Endometrium (tissue), 2 donors: ENCODE measurements around the gene TMEM186.
"Not testable (repeated sequence)": the region's sequence is repeated elsewhere in the genome, so short reads cannot be mapped to it uniquely, and the experiment has no call there.

Experiments used
- FAIRE-seq: peaks from 2 replicates; lab custom pipeline; 2012; peaks lifted over from hg19 to GRCh38; lab: Jason Lieb, UNC
- donor health status: control.
- donor health status: control.

The TMEM186 gene

GRCh38 chr16:8812162-8812843 is 14.9 kb upstream of the TMEM186 start:
- FAIRE-seq, result no peak

GRCh38 chr16:8808613-8809353 is 11.3 kb upstream of the TMEM186 start:
- FAIRE-seq, result no peak

GRCh38 chr16:8808009-8808408 is 10.6 kb upstream of the TMEM186 start:
- no peak for FAIRE-seq

GRCh38 chr16:8807189-8807588 is 9.8 kb upstream of the TMEM186 start:
- no peak for FAIRE-seq

- FAIRE-seq, result no peak
These were observed 9.0 kb upstream of the TMEM186 start for GRCh38 chr16:8806272-8806983.

GRCh38 chr16:8804313-8804712 is 6.9 kb upstream of the TMEM186 start:
- FAIRE-seq, result no peak

- not testable (repeated sequence) for FAIRE-seq
These were observed 6.3 kb upstream of the TMEM186 start for GRCh38 chr16:8803733-8804132.

- no peak for FAIRE-seq
These were observed 4.3 kb upstream of the TMEM186 start for GRCh38 chr16:8801701-8802100.

GRCh38 chr16:8798535-8799157 is 1.2 kb upstream of the TMEM186 start:
- no peak for FAIRE-seq

- FAIRE-seq, result no peak
These were observed 712 bp upstream of the TMEM186 start for GRCh38 chr16:8798174-8798527.

GRCh38 chr16:8796469-8797363 is 723 bp downstream of the TMEM186 start:
- no peak for FAIRE-seq

GRCh38 chr16:8795818-8796217 is 1.6 kb downstream of the TMEM186 start:
- no peak for FAIRE-seq

GRCh38 chr16:8795091-8795490 is 2.3 kb downstream of the TMEM186 start:
- no peak for FAIRE-seq

- no peak for FAIRE-seq
These were observed 8.8 kb downstream of the TMEM186 start for GRCh38 chr16:8788578-8789172.

GRCh38 chr16:8786316-8786715 is 11.1 kb downstream of the TMEM186 start:
- FAIRE-seq, result not testable (repeated sequence)

GRCh38 chr16:8785408-8785807 is 12.0 kb downstream of the TMEM186 start:
- FAIRE-seq, result no peak

- FAIRE-seq, result no peak
These were observed 14.8 kb downstream of the TMEM186 start for GRCh38 chr16:8782673-8783072.

- no peak for FAIRE-seq
These were observed 15.6 kb downstream of the TMEM186 start for GRCh38 chr16:8781797-8782196.

- no peak for FAIRE-seq
These were observed 20.2 kb downstream of the TMEM186 start for GRCh38 chr16:8777217-8777616.

- no peak for FAIRE-seq
These were observed 21.3 kb downstream of the TMEM186 start for GRCh38 chr16:8776129-8776584.

GRCh38 chr16:8775359-8775758 is 22.1 kb downstream of the TMEM186 start:
- FAIRE-seq, result no peak
